Stomach (tissue), 9 donors: ENCODE measurements around the gene SLC8A2. TPM values are rescaled to one million over a fixed set of nuclear protein-coding genes. Genes with fewer than 3 reads are reported as not detected.
"Not testable (repeated sequence)": the region's sequence is repeated elsewhere in the genome, so short reads cannot be mapped to it uniquely, and the experiment has no call there.

Experiments
- DNase-seq, 2 donors: peaks; one replicate each; pipeline versions ENCODE4 v3.0.0 to v3.0.0-alpha.2; 2013 to 2019
- H3K27ac ChIP-seq, 5 donors: fragments of 200-600 bp in 4 of 5; sonication (generic) in 4 of 5; one replicate each; pipeline ENCODE4 v1.5.1; 2013 to 2019; ENCODE audit warnings: mild to moderate bottlenecking in 1 of 5, moderate library complexity in 1 of 5
- H3K27me3 ChIP-seq, 3 donors: fragments of 200-600 bp; sonication (generic); one replicate each; pipeline ENCODE4 v1.5.1; 2017 to 2019; ENCODE audit warnings: mixed run types in 1 of 3
- H3K36me3 ChIP-seq, 4 donors: fragments of 200-600 bp; sonication (generic); 1 replicate in 3 of 4; 2 replicates in 1 of 4; pipeline ENCODE4 v1.5.1; 2016 to 2019
- H3K4me1 ChIP-seq, 4 donors: fragments of 200-600 bp; sonication (generic); one replicate each; pipeline ENCODE4 v1.5.1; 2016 to 2019
- H3K4me3 ChIP-seq, 4 donors: fragments of 200-600 bp; sonication (generic) in 3 of 4; one replicate each; pipeline ENCODE4 v1.5.1; 2016 to 2019; ENCODE audit warnings: mild to moderate bottlenecking in 1 of 4
- H3K9me3 ChIP-seq, 4 donors: fragments of 200-600 bp; sonication (generic); one replicate each; pipeline ENCODE4 v1.5.1; 2016 to 2019
- EP300 ChIP-seq: sonication (generic); formaldehyde crosslinking; IDR thresholded peaks from one replicate; pipeline ENCODE4 v1.6.1; 2017; ENCODE audit warnings: antibody characterized with exemption
- POLR2A ChIP-seq, 4 donors: fragments of 450-650 bp; IDR thresholded peaks; one replicate each; pipeline ENCODE4 v1.6.1; 2016; ENCODE audit warnings: antibody characterized with exemption in 4 of 4, control low read depth in 2 of 4, mild to moderate bottlenecking in 1 of 4, moderate library complexity in 1 of 4
- POLR2AphosphoS5 ChIP-seq, 3 donors: sonication (generic); formaldehyde crosslinking; IDR thresholded peaks; one replicate each; pipeline ENCODE4 v1.6.1; 2016; ENCODE audit warnings: antibody characterized with exemption in 3 of 3
- WGBS, 5 donors: extraction: QIAGEN DNeasy Blood & Tissue Kit in 3 of 5; methylation state at CpG; one replicate each; pipeline versions ENCODE4 v1.1.5 to v1.1.7; 2013 to 2018; 5-methylcytosine and 5-hydroxymethylcytosine counted together
- intact Hi-C: fragments of 100-400 bp; cut with DNase I; formaldehyde crosslinking; loops from one replicate; pipeline ENCODE4 v1.15.1; 2023; ENCODE audit warnings: low total_unique reads
- polyA plus RNA-seq, 3 donors: library from polyadenylated mRNA; stranded (reverse); fragments of 200-250 nt; gene quantifications; one replicate each; pipeline ENCODE4 v1.2.3, GENCODE V29; 2013
- total RNA-seq, 5 donors: library from RNA; depleted of rRNA; stranded (reverse); fragments of >200 nt; gene quantifications; one replicate each; pipeline versions ENCODE4 v1.1.0 to v1.2.3, GENCODE V29; 2014 to 2016
- TF ChIP-seq, protein P1 (sequence below), 7 experiments: fragments of 450-650 bp in 4 of 7; fragments of 200-600 bp in 3 of 7; sonication (generic) in 3 of 7; IDR thresholded peaks; one replicate each; pipeline ENCODE4 v1.5.1; 2016 to 2019; ENCODE audit warnings: antibody characterized with exemption in 7 of 7, control low read depth in 2 of 7, mild to moderate bottlenecking in 1 of 7
- donor health status: healthy with polysubstance abuse.
- donor health status: Bipolar disorder and iron deficiency.
- donor health status: healthy.

SLC8A2 gene
- total and polyA plus RNA-seq, 8 donors = 0.12 to 17.9 (median 2.0) TPM

GRCh38 chr19:47487551-47488515, 16.1 kb upstream of the SLC8A2 start:
- no peak for DNase-seq
- TF ChIP-seq EP300 (no peak), POLR2AphosphoS5 (IDR thresholded peaks at IDR 0.05) (no peak)
- TF ChIP-seq, protein P1, sequence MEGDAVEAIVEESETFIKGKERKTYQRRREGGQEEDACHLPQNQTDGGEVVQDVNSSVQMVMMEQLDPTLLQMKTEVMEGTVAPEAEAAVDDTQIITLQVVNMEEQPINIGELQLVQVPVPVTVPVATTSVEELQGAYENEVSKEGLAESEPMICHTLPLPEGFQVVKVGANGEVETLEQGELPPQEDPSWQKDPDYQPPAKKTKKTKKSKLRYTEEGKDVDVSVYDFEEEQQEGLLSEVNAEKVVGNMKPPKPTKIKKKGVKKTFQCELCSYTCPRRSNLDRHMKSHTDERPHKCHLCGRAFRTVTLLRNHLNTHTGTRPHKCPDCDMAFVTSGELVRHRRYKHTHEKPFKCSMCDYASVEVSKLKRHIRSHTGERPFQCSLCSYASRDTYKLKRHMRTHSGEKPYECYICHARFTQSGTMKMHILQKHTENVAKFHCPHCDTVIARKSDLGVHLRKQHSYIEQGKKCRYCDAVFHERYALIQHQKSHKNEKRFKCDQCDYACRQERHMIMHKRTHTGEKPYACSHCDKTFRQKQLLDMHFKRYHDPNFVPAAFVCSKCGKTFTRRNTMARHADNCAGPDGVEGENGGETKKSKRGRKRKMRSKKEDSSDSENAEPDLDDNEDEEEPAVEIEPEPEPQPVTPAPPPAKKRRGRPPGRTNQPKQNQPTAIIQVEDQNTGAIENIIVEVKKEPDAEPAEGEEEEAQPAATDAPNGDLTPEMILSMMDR (IDR thresholded peaks at IDR 0.05) = no peak
- Histone ChIP-seq H3K27ac (no peak overlapping the region), H3K9me3 (no peaks in the 10 kb centered on the region), H3K4me1 (peaks cover 16 to 24% (median 19%) of the 10 kb centered on the region in 4 donors), H3K36me3 (peaks cover 33 to 69% (median 66%) of the 10 kb centered on the region in 4 donors), H3K4me3 (no peak overlapping the region), H3K27me3 (no peaks in the 10 kb centered on the region)
- WGBS, 5 donors = 73 to 87% (median 82%) methylated on average over 18 to 19 of the region's 19 CpGs
- intact Hi-C loops = no loop called here

- intact Hi-C loops = no loop called here
- Histone ChIP-seq H3K27ac (peak overlapping the region in 1 of 5 donors; percentile 8), H3K27me3 (no peaks in the 10 kb centered on the region), H3K4me1 (peaks cover 16 to 24% (median 19%) of the 10 kb centered on the region in 4 donors), H3K9me3 (no peaks in the 10 kb centered on the region), H3K4me3 (no peak overlapping the region), H3K36me3 (peaks cover 23 to 60% (median 57%) of the 10 kb centered on the region in 4 donors)
- no peak for TF ChIP-seq EP300
- TF ChIP-seq POLR2AphosphoS5 (IDR thresholded peaks at IDR 0.05) = no peak
- TF ChIP-seq, protein P1 (IDR thresholded peaks at IDR 0.05) = no peak
- TF ChIP-seq POLR2A (IDR thresholded peaks at IDR 0.05) = no peak
- WGBS, 5 donors = 66 to 79% (median 73%) methylated on average over 9 of the region's 9 CpGs
- DNase-seq = no peak
Measured at GRCh38 chr19:47486900-47487299, 15.2 kb upstream of the SLC8A2 start.

GRCh38 chr19:47486220-47486619, 14.5 kb upstream of the SLC8A2 start:
- H3K4me3 ChIP-seq, intact Hi-C loops, H3K27me3 ChIP-seq, DNase-seq, H3K9me3 ChIP-seq: not testable (repeated sequence)
- Histone ChIP-seq H3K4me1 (peaks cover 16 to 24% (median 19%) of the 10 kb centered on the region in 4 donors), H3K27ac (peak overlapping the region in 1 of 5 donors; percentile 8), H3K36me3 (peaks cover 23 to 53% (median 50%) of the 10 kb centered on the region in 4 donors)
- WGBS, 5 donors = 71 to 86% (median 83%) methylated on average over 13 of the region's 13 CpGs

- H3K4me1 ChIP-seq = peaks cover 16 to 27% (median 21%) of the 10 kb centered on the region in 4 donors
- peak overlapping the region in 4 of 5 donors; percentile 93 to 96 (median 95) for H3K27ac ChIP-seq
- DNase-seq = no peak
- no peak for TF ChIP-seq POLR2A (IDR thresholded peaks at IDR 0.05)
- TF ChIP-seq, protein P1 (IDR thresholded peaks at IDR 0.05) = no peak
- TF ChIP-seq POLR2AphosphoS5 (IDR thresholded peaks at IDR 0.05) = no peak
- TF ChIP-seq EP300 = no peak
- peaks cover 23 to 43% (median 41%) of the 10 kb centered on the region in 4 donors for H3K36me3 ChIP-seq
- H3K4me3 ChIP-seq = peak overlapping the region in 2 of 4 donors; percentile 60 to 63
- intact Hi-C loops = no loop called here
- 83 to 90% (median 84%) methylated on average over 6 of the region's 6 CpGs for WGBS, 5 donors
- H3K9me3 ChIP-seq = no peaks in the 10 kb centered on the region
- H3K27me3 ChIP-seq = peaks cover 0 to under 1% (median 0%) of the 10 kb centered on the region in 3 donors
Measured at GRCh38 chr19:47485210-47485609, 13.5 kb upstream of the SLC8A2 start.
